ENCODE results near the gene EPHA5.

EPHA5 gene

DNA sequence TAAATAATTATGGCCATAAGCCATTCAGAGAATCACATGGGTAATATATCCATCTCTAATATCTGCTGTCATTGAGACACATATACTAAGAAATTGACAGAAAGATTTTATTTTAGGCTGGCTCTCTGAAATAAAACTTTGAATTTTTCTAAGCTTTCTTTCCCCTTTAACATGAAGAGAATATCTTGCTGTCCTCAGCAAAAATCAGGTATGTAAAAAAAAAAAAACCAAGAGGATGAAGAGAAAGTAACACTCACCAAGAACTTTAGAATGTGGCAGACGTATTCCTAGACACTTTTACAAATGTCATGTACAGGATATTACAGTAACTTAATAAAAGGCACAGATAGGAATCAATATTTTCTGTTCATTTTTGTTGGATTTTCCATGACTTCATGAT lies 65.8 kb downstream of the EPHA5 start:
- TF ChIP-seq RAD21 (IDR thresholded peaks at IDR 0.05; ENCODE audit: low read depth) (no peak), CEBPB (IDR thresholded peaks at IDR 0.05) (no peak), NFIC (IDR thresholded peaks at IDR 0.05) (no peak), TEAD4 (IDR thresholded peaks at IDR 0.05) (no peak), TAF1 (IDR thresholded peaks at IDR 0.05; ENCODE audit: low read depth) (no peak), CREB1 (IDR thresholded peaks at IDR 0.05; ENCODE audit: low read depth) (no peak), YY1 (IDR thresholded peaks at IDR 0.05; ENCODE audit: low read depth) (no peak), EGR1 (IDR thresholded peaks at IDR 0.05) (no peak), MAX (IDR thresholded peaks at IDR 0.05) (no peak), EP300 (IDR thresholded peaks at IDR 0.05; ENCODE audit: borderline replicate concordance) (no peak)

DNA sequence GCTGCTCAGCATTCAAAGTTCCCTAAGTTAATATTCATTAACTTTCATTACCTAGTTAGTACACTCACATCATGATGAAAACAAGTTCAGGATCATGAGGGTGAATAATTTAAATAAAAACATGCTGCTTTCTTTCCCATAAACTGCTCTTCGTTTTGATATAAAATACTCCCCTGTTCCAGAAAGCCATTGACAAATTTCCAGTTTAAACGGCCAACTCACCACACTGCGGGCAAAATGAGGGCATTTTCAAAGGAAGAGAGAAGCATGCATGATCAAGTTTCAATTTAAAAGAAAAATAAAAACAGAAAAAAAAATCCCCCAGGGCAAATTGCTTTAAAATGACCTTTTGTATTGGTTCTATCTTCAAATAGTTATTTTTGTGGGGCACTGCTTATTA lies 69.6 kb downstream of the EPHA5 start:
- TF ChIP-seq ZBTB7A (IDR thresholded peaks at IDR 0.05; ENCODE audit: low read depth), result no peak
- no peak for TF ChIP-seq CREB1 (IDR thresholded peaks at IDR 0.05; ENCODE audit: low read depth)
- no peak for TF ChIP-seq YY1 (IDR thresholded peaks at IDR 0.05; ENCODE audit: low read depth)
- TF ChIP-seq, protein P1, sequence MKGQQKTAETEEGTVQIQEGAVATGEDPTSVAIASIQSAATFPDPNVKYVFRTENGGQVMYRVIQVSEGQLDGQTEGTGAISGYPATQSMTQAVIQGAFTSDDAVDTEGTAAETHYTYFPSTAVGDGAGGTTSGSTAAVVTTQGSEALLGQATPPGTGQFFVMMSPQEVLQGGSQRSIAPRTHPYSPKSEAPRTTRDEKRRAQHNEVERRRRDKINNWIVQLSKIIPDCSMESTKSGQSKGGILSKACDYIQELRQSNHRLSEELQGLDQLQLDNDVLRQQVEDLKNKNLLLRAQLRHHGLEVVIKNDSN (IDR thresholded peaks at IDR 0.05), result no peak
- no peak for TF ChIP-seq NFIC (IDR thresholded peaks at IDR 0.05)
- TF ChIP-seq, protein P2, sequence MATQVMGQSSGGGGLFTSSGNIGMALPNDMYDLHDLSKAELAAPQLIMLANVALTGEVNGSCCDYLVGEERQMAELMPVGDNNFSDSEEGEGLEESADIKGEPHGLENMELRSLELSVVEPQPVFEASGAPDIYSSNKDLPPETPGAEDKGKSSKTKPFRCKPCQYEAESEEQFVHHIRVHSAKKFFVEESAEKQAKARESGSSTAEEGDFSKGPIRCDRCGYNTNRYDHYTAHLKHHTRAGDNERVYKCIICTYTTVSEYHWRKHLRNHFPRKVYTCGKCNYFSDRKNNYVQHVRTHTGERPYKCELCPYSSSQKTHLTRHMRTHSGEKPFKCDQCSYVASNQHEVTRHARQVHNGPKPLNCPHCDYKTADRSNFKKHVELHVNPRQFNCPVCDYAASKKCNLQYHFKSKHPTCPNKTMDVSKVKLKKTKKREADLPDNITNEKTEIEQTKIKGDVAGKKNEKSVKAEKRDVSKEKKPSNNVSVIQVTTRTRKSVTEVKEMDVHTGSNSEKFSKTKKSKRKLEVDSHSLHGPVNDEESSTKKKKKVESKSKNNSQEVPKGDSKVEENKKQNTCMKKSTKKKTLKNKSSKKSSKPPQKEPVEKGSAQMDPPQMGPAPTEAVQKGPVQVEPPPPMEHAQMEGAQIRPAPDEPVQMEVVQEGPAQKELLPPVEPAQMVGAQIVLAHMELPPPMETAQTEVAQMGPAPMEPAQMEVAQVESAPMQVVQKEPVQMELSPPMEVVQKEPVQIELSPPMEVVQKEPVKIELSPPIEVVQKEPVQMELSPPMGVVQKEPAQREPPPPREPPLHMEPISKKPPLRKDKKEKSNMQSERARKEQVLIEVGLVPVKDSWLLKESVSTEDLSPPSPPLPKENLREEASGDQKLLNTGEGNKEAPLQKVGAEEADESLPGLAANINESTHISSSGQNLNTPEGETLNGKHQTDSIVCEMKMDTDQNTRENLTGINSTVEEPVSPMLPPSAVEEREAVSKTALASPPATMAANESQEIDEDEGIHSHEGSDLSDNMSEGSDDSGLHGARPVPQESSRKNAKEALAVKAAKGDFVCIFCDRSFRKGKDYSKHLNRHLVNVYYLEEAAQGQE (IDR thresholded peaks at IDR 0.05; ENCODE audit: low read depth), result no peak
- no peak for TF ChIP-seq EGR1 (IDR thresholded peaks at IDR 0.05)
- no peak for TF ChIP-seq TEAD4 (IDR thresholded peaks at IDR 0.05)
- TF ChIP-seq TCF12 (IDR thresholded peaks at IDR 0.05; ENCODE audit: low read depth), result no peak
- TF ChIP-seq EP300 (IDR thresholded peaks at IDR 0.05; ENCODE audit: borderline replicate concordance), result no peak
- no peak for TF ChIP-seq FOXM1 (IDR thresholded peaks at IDR 0.05; ENCODE audit: borderline replicate concordance, low read depth)
- no peak for TF ChIP-seq RAD21 (IDR thresholded peaks at IDR 0.05; ENCODE audit: low read depth)
- TF ChIP-seq TAF1 (IDR thresholded peaks at IDR 0.05; ENCODE audit: low read depth), result no peak
- TF ChIP-seq CEBPB (IDR thresholded peaks at IDR 0.05), result no peak
- no peak for TF ChIP-seq MAX (IDR thresholded peaks at IDR 0.05)

DNA sequence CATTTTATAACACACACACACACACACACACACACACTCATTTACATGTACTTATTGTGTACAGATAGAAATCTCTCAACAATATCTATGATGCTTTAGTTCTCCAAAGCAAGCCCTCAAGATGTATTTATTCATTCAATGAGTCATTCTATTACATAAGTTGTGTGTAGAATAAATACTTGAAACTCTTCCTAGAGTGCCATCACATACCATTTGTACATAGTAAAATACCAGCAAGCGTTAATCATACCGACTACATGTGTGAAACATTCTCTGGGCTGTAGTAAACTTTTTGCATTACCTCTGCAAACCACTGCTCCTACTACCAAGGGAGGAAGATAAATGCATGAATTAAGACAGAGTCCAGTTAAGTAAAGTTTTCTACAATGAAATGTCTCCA lies 70.9 kb downstream of the EPHA5 start:
- no peak for TF ChIP-seq CEBPB (IDR thresholded peaks at IDR 0.05)
- TF ChIP-seq NFIC (IDR thresholded peaks at IDR 0.05), result no peak
- TF ChIP-seq CREB1 (IDR thresholded peaks at IDR 0.05; ENCODE audit: low read depth), result no peak
- TF ChIP-seq EP300 (IDR thresholded peaks at IDR 0.05; ENCODE audit: borderline replicate concordance), result no peak
- TF ChIP-seq TCF12 (IDR thresholded peaks at IDR 0.05; ENCODE audit: low read depth), result no peak
- no peak for TF ChIP-seq MAX (IDR thresholded peaks at IDR 0.05)

DNA sequence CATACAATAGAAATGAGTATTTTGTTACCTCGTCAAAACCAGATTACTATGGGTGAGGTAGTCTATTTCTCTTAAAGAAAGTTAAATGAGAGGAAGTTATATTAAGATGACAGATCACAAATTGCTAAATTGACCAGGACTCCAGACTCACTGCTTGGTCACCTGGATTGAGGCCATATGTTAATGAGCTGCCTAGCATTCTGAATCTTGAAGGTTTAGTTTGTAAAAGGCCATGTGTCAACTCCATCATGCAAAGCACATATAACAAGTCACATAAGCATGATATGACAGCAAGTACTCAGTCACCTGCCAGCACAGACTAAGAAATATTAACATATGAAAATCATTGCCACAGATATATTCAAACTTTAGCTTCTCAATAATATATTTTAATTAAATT lies 72.6 kb downstream of the EPHA5 start:
- TF ChIP-seq FOXM1 (IDR thresholded peaks at IDR 0.05; ENCODE audit: borderline replicate concordance, low read depth) (no peak), NFIC (IDR thresholded peaks at IDR 0.05) (no peak), EGR1 (IDR thresholded peaks at IDR 0.05) (no peak), CREB1 (IDR thresholded peaks at IDR 0.05; ENCODE audit: low read depth) (no peak), TAF1 (IDR thresholded peaks at IDR 0.05; ENCODE audit: low read depth) (no peak), YY1 (IDR thresholded peaks at IDR 0.05; ENCODE audit: low read depth) (no peak), RAD21 (IDR thresholded peaks at IDR 0.05; ENCODE audit: low read depth) (no peak), ZBTB7A (IDR thresholded peaks at IDR 0.05; ENCODE audit: low read depth) (no peak), EP300 (IDR thresholded peaks at IDR 0.05; ENCODE audit: borderline replicate concordance) (no peak), MAX (IDR thresholded peaks at IDR 0.05) (no peak), TCF12 (IDR thresholded peaks at IDR 0.05; ENCODE audit: low read depth) (no peak), CEBPB (IDR thresholded peaks at IDR 0.05) (no peak), TEAD4 (IDR thresholded peaks at IDR 0.05) (no peak)
- TF ChIP-seq, protein P1 (IDR thresholded peaks at IDR 0.05), result no peak
- TF ChIP-seq, protein P2 (IDR thresholded peaks at IDR 0.05; ENCODE audit: low read depth), result no peak

GRCh38 chr4:65592089-65592488 lies 78.2 kb downstream of the EPHA5 start:
- TF ChIP-seq TAF1 (IDR thresholded peaks at IDR 0.05; ENCODE audit: low read depth), result no peak
- TF ChIP-seq YY1 (IDR thresholded peaks at IDR 0.05; ENCODE audit: low read depth), result no peak
- TF ChIP-seq TEAD4 (IDR thresholded peaks at IDR 0.05), result peak; percentile 12; the same call in 1 of the 2 replicates
- peak; percentile 59; the same call in 1 of the 2 replicates for TF ChIP-seq EP300 (IDR thresholded peaks at IDR 0.05; ENCODE audit: borderline replicate concordance)
- no peak for TF ChIP-seq MAX (IDR thresholded peaks at IDR 0.05)
- TF ChIP-seq CREB1 (IDR thresholded peaks at IDR 0.05; ENCODE audit: low read depth), result no peak
- TF ChIP-seq, protein P1 (IDR thresholded peaks at IDR 0.05), result no peak
- peak; percentile 58 for TF ChIP-seq NFIC (IDR thresholded peaks at IDR 0.05)
- TF ChIP-seq CEBPB (IDR thresholded peaks at IDR 0.05), result no peak
- TF ChIP-seq TCF12 (IDR thresholded peaks at IDR 0.05; ENCODE audit: low read depth), result peak; percentile 32; the same call in 1 of the 2 replicates
- peak; percentile 63; the same call in 1 of the 2 replicates for TF ChIP-seq FOXM1 (IDR thresholded peaks at IDR 0.05; ENCODE audit: borderline replicate concordance, low read depth)
- no peak for TF ChIP-seq RAD21 (IDR thresholded peaks at IDR 0.05; ENCODE audit: low read depth)
- TF ChIP-seq, protein P2 (IDR thresholded peaks at IDR 0.05; ENCODE audit: low read depth), result no peak
- no peak for TF ChIP-seq ZBTB7A (IDR thresholded peaks at IDR 0.05; ENCODE audit: low read depth)

Measured in Ishikawa (cell line).